Measurements from ENCODE around the gene RNF187.

DNA sequence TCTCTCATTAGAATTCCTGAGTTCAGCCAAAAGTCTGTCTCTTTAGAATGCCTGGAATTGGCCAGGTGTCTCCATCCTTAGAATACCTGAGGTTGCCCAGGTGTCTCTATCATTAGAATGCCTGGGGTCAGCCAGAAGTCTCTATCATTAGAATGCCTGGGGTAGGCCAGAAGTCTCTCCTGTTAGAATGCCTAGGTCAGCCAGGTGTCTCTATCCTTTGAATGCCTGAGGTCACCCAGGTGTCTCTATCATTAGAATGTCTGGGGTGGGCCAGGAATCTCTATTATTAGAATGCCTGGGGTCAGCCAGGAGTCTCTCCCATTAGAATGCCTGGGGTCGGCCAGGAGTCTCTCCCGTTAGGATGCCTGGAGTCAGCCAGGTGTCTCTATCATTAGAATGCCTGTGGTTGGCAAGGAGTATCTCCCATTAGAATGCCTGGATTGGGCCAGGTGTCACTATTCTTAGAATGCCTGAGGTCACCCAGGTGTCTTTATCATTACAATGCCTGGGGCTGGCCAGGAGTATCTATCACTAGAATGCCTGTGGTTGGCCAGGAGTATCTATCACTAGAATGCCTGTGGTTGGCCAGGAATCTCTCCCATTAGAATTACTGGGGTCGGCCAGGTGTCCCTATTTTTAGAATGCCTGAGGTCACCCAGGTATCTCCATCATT, 43.0 kb downstream of the RNF187 start:
- no peak for TF ChIP-seq EZH2 (IDR thresholded peaks at IDR 0.05; ENCODE audit: borderline replicate concordance, low read length)
- TF ChIP-seq, protein P1, sequence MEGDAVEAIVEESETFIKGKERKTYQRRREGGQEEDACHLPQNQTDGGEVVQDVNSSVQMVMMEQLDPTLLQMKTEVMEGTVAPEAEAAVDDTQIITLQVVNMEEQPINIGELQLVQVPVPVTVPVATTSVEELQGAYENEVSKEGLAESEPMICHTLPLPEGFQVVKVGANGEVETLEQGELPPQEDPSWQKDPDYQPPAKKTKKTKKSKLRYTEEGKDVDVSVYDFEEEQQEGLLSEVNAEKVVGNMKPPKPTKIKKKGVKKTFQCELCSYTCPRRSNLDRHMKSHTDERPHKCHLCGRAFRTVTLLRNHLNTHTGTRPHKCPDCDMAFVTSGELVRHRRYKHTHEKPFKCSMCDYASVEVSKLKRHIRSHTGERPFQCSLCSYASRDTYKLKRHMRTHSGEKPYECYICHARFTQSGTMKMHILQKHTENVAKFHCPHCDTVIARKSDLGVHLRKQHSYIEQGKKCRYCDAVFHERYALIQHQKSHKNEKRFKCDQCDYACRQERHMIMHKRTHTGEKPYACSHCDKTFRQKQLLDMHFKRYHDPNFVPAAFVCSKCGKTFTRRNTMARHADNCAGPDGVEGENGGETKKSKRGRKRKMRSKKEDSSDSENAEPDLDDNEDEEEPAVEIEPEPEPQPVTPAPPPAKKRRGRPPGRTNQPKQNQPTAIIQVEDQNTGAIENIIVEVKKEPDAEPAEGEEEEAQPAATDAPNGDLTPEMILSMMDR (conservative IDR thresholded peaks at IDR 0.05 in 1 of 2, IDR thresholded peaks at IDR 0.05 in 1 of 2; ENCODE audit: extremely low read depth in 1 of 2, insufficient read depth in 1 of 2, low read depth in 1 of 2, low read length in 2 of 2) = no peak

Data from mammary epithelial cell (primary cell).